HL-60 (cell line): ENCODE data around the gene PRDM16.

Experiments used
- DNase-seq, 2 experiments: peaks; one replicate each; pipeline ENCODE4 v3.0.0-alpha.2; 2010 to 2020; ENCODE audit warnings: low read depth in 1 of 2, low spot score in 1 of 2
- H3K27ac ChIP-seq: fragments of 250-450 bp; sonication (Bioruptor Pico); replicated peaks from 2 replicates; pipeline ENCODE4 v1.5.1; 2020; ENCODE audit warnings: mild to moderate bottlenecking, moderate library complexity
- H3K27me3 ChIP-seq: fragments of 250-450 bp; sonication (Bioruptor Pico); 2 replicates; pipeline ENCODE4 v1.5.1; 2021; ENCODE audit warnings: mild to moderate bottlenecking, moderate library complexity; ENCODE audit not compliant: insufficient read depth, poor library complexity, severe bottlenecking
- H3K4me3 ChIP-seq: replicated peaks from 2 replicates; pipeline ENCODE4 v1.5.1; 2011; ENCODE audit warnings: mild to moderate bottlenecking, control low read depth, low read length; ENCODE audit not compliant: insufficient read depth
- GABPA ChIP-seq: IDR thresholded peaks from 2 replicates; pipeline ENCODE4 v1.6.1; 2012; ENCODE audit warnings: low read depth
- POLR2AphosphoS5 ChIP-seq: IDR thresholded peaks from 2 replicates; pipeline ENCODE4 v1.6.1; 2012; ENCODE audit warnings: low read depth
- SPI1 ChIP-seq: IDR thresholded peaks from 2 replicates; pipeline ENCODE4 v1.6.1; 2012; ENCODE audit warnings: low read depth, mild to moderate bottlenecking, borderline replicate concordance
- TF ChIP-seq, protein P1 (sequence below): IDR thresholded peaks from one replicate; pipeline ENCODE4 v1.5.1; 2011; ENCODE audit warnings: low read length, control low read depth, inconsistent platforms; ENCODE audit not compliant: insufficient read depth
- TF ChIP-seq, protein P2 (sequence below): IDR thresholded peaks from 2 replicates; pipeline ENCODE4 v1.6.1; 2012; ENCODE audit warnings: low read depth; ENCODE audit not compliant: insufficient replicate concordance

The PRDM16 gene

DNA sequence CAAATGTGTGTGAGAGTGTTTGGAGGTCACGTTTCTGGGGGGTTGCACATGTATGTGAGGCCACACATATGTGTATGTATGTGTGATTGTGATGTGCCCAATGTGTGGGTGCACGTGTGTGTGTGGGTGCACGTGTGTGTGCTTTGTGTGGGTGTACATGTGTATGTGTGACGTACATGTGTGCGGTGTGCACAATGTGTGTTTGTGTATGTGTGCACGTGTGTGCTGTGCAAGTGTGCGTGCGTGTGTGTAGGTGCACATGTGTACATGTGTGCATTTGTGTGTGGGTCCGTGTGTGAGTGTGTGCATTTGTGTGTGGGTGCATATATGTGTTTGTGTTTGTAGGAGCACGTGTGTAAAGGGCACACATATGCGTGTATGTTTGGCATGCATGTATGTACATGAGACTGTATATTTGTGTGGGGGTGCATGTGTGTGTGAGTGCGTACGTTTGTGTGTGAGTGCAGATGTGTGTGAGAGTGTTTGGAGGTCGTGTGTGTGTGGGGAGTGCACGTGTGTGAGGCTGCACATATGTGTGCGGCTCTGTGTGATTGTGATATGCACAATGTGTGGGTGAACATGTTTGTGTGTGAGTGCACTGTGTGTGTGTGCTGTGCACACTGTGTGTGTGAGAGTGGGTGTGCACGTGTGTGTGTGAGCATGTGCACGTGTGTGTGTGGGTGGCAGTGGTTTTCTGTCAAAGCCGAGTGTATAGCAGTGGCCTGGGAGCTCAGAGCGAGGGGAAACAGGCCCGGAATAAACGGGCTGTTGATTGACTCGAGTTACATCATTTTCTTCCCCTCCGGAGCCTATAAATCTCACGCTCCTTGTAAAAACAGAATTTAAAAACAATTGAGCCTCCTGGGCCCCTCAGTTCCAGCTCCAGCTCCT, 252.8 kb downstream of the PRDM16 start:
- Histone ChIP-seq H3K4me3 (no peak overlapping the region), H3K27ac (no peak overlapping the region), H3K27me3 (peaks cover 2% of the 10 kb centered on the region)
- no peak for TF ChIP-seq SPI1
- TF ChIP-seq, protein P1, sequence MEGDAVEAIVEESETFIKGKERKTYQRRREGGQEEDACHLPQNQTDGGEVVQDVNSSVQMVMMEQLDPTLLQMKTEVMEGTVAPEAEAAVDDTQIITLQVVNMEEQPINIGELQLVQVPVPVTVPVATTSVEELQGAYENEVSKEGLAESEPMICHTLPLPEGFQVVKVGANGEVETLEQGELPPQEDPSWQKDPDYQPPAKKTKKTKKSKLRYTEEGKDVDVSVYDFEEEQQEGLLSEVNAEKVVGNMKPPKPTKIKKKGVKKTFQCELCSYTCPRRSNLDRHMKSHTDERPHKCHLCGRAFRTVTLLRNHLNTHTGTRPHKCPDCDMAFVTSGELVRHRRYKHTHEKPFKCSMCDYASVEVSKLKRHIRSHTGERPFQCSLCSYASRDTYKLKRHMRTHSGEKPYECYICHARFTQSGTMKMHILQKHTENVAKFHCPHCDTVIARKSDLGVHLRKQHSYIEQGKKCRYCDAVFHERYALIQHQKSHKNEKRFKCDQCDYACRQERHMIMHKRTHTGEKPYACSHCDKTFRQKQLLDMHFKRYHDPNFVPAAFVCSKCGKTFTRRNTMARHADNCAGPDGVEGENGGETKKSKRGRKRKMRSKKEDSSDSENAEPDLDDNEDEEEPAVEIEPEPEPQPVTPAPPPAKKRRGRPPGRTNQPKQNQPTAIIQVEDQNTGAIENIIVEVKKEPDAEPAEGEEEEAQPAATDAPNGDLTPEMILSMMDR: no peak
- TF ChIP-seq, protein P2, sequence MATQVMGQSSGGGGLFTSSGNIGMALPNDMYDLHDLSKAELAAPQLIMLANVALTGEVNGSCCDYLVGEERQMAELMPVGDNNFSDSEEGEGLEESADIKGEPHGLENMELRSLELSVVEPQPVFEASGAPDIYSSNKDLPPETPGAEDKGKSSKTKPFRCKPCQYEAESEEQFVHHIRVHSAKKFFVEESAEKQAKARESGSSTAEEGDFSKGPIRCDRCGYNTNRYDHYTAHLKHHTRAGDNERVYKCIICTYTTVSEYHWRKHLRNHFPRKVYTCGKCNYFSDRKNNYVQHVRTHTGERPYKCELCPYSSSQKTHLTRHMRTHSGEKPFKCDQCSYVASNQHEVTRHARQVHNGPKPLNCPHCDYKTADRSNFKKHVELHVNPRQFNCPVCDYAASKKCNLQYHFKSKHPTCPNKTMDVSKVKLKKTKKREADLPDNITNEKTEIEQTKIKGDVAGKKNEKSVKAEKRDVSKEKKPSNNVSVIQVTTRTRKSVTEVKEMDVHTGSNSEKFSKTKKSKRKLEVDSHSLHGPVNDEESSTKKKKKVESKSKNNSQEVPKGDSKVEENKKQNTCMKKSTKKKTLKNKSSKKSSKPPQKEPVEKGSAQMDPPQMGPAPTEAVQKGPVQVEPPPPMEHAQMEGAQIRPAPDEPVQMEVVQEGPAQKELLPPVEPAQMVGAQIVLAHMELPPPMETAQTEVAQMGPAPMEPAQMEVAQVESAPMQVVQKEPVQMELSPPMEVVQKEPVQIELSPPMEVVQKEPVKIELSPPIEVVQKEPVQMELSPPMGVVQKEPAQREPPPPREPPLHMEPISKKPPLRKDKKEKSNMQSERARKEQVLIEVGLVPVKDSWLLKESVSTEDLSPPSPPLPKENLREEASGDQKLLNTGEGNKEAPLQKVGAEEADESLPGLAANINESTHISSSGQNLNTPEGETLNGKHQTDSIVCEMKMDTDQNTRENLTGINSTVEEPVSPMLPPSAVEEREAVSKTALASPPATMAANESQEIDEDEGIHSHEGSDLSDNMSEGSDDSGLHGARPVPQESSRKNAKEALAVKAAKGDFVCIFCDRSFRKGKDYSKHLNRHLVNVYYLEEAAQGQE: no peak
- TF ChIP-seq POLR2AphosphoS5: no peak
- TF ChIP-seq GABPA: no peak
- DNase-seq: no peak

DNA sequence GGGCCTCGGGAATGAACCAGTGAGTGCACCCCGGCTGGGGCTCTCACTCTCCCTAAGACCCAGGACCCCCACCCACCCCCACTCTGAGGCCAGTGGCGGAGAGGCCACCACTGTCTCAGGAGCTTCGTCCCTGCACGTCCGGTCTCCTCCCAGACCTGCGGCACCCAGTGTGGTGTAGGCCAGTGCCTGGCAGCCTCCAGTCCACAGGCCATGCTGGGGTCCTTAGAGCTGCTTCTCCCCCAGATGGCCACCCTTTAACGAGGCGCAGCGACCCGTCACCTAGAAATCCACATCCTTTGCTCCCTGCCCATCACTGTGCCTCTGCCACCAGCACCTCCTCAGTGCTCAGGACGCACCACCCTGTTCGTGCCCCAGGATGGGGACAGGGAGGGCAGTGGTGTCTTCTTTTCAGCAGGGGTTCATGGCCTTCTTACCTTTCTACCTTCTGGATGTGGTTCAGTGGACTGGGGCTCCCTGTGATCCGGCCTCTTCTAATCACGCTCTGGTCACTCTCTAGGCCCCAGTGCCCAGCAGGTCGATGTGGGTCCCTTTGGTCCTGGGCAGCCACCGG, 253.5 kb downstream of the PRDM16 start:
- Histone ChIP-seq H3K27ac (no peak overlapping the region), H3K27me3 (peaks cover 2% of the 10 kb centered on the region), H3K4me3 (no peak overlapping the region)
- TF ChIP-seq, protein P1: no peak
- TF ChIP-seq SPI1 (no peak), POLR2AphosphoS5 (no peak), GABPA (no peak)
- TF ChIP-seq, protein P2: no peak
- no peak for DNase-seq

DNA sequence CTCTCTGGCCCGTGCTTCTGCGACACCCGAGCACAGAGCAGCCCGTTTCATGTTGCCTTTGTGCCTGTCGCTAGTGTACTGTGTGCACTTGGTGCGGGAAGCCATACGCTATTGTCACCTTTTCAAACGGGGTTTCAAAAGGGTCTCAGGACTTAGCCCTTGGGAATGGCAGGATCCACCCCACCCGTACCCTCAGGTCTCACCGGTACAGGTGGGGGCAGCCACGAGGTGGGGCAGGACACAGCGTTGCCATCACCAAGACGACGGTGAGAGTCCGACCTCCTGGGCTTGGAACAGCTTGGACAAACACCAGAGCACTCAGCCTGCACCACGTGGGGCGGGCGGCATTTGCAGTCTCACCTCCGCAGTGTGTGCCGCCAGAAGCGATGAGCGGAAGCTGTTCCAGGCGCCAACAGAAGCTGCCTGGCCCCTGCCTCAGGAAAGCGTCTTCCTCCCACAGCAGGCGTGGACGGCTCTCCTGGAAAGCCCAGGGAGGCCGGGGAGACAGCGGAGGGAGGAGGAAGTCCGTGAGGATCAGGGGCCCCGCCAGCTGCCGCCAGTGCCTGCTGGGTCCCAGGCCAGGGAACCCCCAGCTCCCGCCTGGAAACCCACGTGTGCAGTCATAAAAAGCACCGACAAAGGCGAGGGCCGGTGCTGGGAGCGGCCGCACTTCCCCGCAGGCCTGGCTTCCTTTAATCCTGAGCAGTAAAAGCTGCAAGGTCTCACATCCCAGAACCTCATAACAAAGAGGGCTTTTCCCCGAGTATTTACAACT, 254.2 kb downstream of the PRDM16 start:
- peaks cover 2% of the 10 kb centered on the region for H3K27me3 ChIP-seq
- H3K27ac ChIP-seq: no peak overlapping the region
- H3K4me3 ChIP-seq: no peak overlapping the region
- DNase-seq: no peak
- TF ChIP-seq, protein P1: no peak
- TF ChIP-seq POLR2AphosphoS5: no peak
- TF ChIP-seq, protein P2: no peak
- no peak for TF ChIP-seq SPI1
- no peak for TF ChIP-seq GABPA
